Pancreas (tissue), 10 donors: Measurements from ENCODE around the gene MAP3K5. TPM values are rescaled to one million over a fixed set of nuclear protein-coding genes. Genes with fewer than 3 reads are reported as not detected.
A peak's percentile ranks its signal among the peaks of the same experiment; 100 is the strongest.

Source experiments
- ATAC-seq, 4 donors: fragments of 200-7000 bp; cut with Tn5 transposase; one replicate each; pipeline versions ENCODE4 v1.8.0 to v1.9.1; 2020; ENCODE audit warnings: mild to moderate bottlenecking in 4 of 4, moderate library complexity in 4 of 4
- DNase-seq, 6 donors: peaks; one replicate each; pipeline ENCODE4 v3.0.0-alpha.2; 2020
- FAIRE-seq: peaks from 2 replicates; lab custom pipeline; 2012; peaks lifted over from hg19 to GRCh38; lab: Jason Lieb, UNC
- H3K27ac ChIP-seq, 4 donors: fragments of 200-600 bp; sonication (generic); 1 replicate in 3 of 4; 2 replicates in 1 of 4; pipeline versions ENCODE4 v1.5.0 to v1.8.0; 2020
- H3K27me3 ChIP-seq, 4 donors: fragments of 200-600 bp; one replicate each; pipeline ENCODE4 v1.8.0; 2021
- H3K36me3 ChIP-seq, 3 donors: fragments of 200-600 bp; sonication (generic) in 1 of 3; one replicate each; pipeline versions ENCODE4 v1.5.0 to v1.8.0; 2020 to 2021
- H3K4me1 ChIP-seq, 3 donors: fragments of 200-600 bp; one replicate each; pipeline ENCODE4 v1.8.0; 2021
- H3K4me3 ChIP-seq, 4 donors: fragments of 200-600 bp; sonication (generic) in 2 of 4; one replicate each; pipeline versions ENCODE4 v1.5.0 to v1.8.0; 2020 to 2021
- H3K9me3 ChIP-seq, 4 donors: fragments of 200-600 bp; one replicate each; pipeline ENCODE4 v1.8.0; 2021
- WGBS, 2 donors: extraction: QIAGEN DNeasy Blood & Tissue Kit; methylation state at CpG; one replicate each; pipeline ENCODE4 v1.1.7; 2013; 5-methylcytosine and 5-hydroxymethylcytosine counted together
- intact Hi-C, 3 donors: fragments of 100-400 bp; cut with DNase I; formaldehyde crosslinking; loops; one replicate each; pipeline versions ENCODE4 v1.11.1 to v1.14.2; 2022
- polyA plus RNA-seq, 2 donors: library from polyadenylated mRNA; stranded (reverse); fragments of 200-250 nt; gene quantifications; one replicate each; pipeline ENCODE4 v1.2.3, GENCODE V29; 2013
- total RNA-seq, 6 donors: library from RNA; stranded (reverse); fragmentation: NEBNext Ultra II Directional in 4 of 6; extraction: Animal tissue kit (Norgen Biotek cat#: 25700) in 4 of 6; gene quantifications; one replicate each; pipeline versions ENCODE4 v1.2.1 to v1.2.4, GENCODE V29; 2021 to 2023
- TF ChIP-seq, protein P1 (sequence below), 4 donors: fragments of 200-600 bp; sonication (generic) in 3 of 4; IDR thresholded peaks; one replicate each; pipeline versions ENCODE4 v1.5.0 to v1.8.0; 2021; ENCODE audit warnings: antibody characterized with exemption in 4 of 4
- donor health status: healthy with polysubstance abuse.
- donor health status: DM: no; HTN: no; CAD: no; lungs with moderate emphysema.
- donor health status: DM: no; HTN: no; CAD: no.
- donor health status: control.
- donor health status: control.
- donor health status: Bipolar disorder and iron deficiency.
- donor health status: DM: yes; HTN: yes; CAD: no.
- donor health status: DM: no; HTN: no; CAD: no.
- donor health status: DM: no; HTN: no; CAD: no.
- donor health status: DM: yes; HTN: yes; CAD: no.

The MAP3K5 gene
- total and polyA plus RNA-seq, 8 donors, result 6.7 to 28.6 (median 19.4) TPM

DNA sequence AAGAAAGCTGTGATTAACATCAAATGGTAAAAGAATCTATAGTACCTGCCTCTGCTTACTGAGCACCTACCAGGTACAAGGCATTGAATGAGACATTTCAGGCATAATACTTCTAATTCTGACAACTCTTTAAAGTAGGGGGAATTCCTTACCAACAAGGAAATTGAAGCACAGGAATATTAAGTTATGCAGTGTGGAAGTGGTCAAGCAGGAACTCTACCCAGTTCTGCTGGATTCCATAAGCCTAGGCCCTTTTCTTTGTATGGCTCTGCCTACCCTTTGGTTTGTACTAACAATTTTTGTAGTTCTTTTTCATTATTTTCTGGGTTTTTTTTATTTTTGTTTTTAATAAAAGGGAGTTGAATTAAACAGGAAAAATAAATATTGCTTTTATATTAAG is 114.5 kb downstream of the MAP3K5 start:
- TF ChIP-seq, protein P1, sequence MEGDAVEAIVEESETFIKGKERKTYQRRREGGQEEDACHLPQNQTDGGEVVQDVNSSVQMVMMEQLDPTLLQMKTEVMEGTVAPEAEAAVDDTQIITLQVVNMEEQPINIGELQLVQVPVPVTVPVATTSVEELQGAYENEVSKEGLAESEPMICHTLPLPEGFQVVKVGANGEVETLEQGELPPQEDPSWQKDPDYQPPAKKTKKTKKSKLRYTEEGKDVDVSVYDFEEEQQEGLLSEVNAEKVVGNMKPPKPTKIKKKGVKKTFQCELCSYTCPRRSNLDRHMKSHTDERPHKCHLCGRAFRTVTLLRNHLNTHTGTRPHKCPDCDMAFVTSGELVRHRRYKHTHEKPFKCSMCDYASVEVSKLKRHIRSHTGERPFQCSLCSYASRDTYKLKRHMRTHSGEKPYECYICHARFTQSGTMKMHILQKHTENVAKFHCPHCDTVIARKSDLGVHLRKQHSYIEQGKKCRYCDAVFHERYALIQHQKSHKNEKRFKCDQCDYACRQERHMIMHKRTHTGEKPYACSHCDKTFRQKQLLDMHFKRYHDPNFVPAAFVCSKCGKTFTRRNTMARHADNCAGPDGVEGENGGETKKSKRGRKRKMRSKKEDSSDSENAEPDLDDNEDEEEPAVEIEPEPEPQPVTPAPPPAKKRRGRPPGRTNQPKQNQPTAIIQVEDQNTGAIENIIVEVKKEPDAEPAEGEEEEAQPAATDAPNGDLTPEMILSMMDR (IDR thresholded peaks at IDR 0.05), result no peak
- no peaks in the 10 kb centered on the region for H3K27me3 ChIP-seq
- peaks cover 0 to 12% (median 5%) of the 10 kb centered on the region in 3 donors for H3K4me1 ChIP-seq
- intact Hi-C loops, result no loop called here
- H3K36me3 ChIP-seq, result no peaks in the 10 kb centered on the region
- no peak for FAIRE-seq
- ATAC-seq, result peak in 3 of 4 donors; percentile 72 to 85 (median 85)
- H3K27ac ChIP-seq, result peak overlapping the region in 2 of 4 donors; percentile 17 to 37
- DNase-seq, result no peak
- H3K4me3 ChIP-seq, result no peak overlapping the region
- H3K9me3 ChIP-seq, result no peaks in the 10 kb centered on the region

DNA sequence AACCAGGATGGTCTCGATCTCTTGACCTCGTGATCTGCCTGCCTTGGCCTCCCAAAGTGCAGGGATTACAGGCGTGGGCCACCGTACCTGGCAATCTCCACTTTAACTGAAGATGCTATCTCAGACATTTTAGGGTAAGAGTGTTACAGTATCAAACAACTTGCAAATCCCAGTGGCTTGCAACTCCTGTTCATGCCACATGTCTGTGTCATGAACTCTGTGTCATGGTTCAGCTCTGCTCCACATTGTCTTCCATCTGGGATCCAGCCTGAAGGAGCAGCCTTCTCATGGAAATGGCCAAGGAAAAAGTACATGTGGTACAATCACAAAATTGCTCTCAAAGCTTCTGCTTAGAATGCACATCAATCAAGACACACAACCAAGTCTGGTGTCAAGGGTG is 114.9 kb downstream of the MAP3K5 start:
- peak in 2 of 4 donors; percentile 13 to 24 for ATAC-seq
- DNase-seq, result no peak
- H3K27ac ChIP-seq, result peak overlapping the region in 2 of 4 donors; percentile 17 to 37
- TF ChIP-seq, protein P1 (IDR thresholded peaks at IDR 0.05), result no peak
- FAIRE-seq, result no peak
- intact Hi-C loops, result no loop called here
- no peaks in the 10 kb centered on the region for H3K27me3 ChIP-seq
- H3K36me3 ChIP-seq, result no peaks in the 10 kb centered on the region
- peaks cover 0 to 9% (median 5%) of the 10 kb centered on the region in 3 donors for H3K4me1 ChIP-seq
- WGBS, 2 donors, result 99% methylated on average over 4 of the region's 4 CpGs
- no peak overlapping the region for H3K4me3 ChIP-seq
- no peaks in the 10 kb centered on the region for H3K9me3 ChIP-seq

DNA sequence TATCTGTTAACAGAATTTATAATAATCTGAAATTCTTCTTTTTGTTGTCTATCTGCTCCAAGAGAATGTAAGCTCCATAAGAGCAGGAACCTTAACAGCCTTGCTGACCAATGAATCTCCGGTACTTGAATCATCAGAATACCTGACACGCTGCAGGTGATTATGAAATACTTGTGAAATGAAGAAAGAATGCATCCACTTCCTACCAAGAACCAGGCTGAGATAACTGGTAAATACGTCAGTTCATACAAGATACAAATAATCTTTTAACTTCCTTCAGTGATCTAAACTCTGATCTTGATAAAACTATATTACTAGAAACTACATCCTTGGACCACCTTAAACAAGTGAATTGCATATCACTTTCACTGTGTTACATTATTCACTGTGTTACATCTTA is 116.2 kb downstream of the MAP3K5 start:
- H3K27ac ChIP-seq, result no peak overlapping the region
- FAIRE-seq (peak; percentile 43), ATAC-seq (peak in 2 of 4 donors; percentile 27 to 44), DNase-seq (no peak)
- no peaks in the 10 kb centered on the region for H3K9me3 ChIP-seq
- no peak overlapping the region for H3K4me3 ChIP-seq
- H3K36me3 ChIP-seq, result no peaks in the 10 kb centered on the region
- TF ChIP-seq, protein P1 (IDR thresholded peaks at IDR 0.05), result no peak
- H3K4me1 ChIP-seq, result peaks cover 0 to 9% (median 5%) of the 10 kb centered on the region in 3 donors
- intact Hi-C loops, result no loop called here
- WGBS, 2 donors, result 79 to 82% methylated on average over 3 of the region's 3 CpGs
- H3K27me3 ChIP-seq, result no peaks in the 10 kb centered on the region

GRCh38 chr6:136673571-136673970 is 118.7 kb downstream of the MAP3K5 start:
- intact Hi-C loops, result no loop called here
- no peak overlapping the region for H3K4me3 ChIP-seq
- no peaks in the 10 kb centered on the region for H3K27me3 ChIP-seq
- H3K9me3 ChIP-seq, result no peaks in the 10 kb centered on the region
- TF ChIP-seq, protein P1 (IDR thresholded peaks at IDR 0.05), result no peak
- H3K36me3 ChIP-seq, result no peaks in the 10 kb centered on the region
- DNase-seq (no peak), ATAC-seq (no peak), FAIRE-seq (no peak)
- H3K27ac ChIP-seq, result no peak overlapping the region
- peaks cover 8 to 24% (median 12%) of the 10 kb centered on the region in 3 donors for H3K4me1 ChIP-seq

- H3K9me3 ChIP-seq, result no peaks in the 10 kb centered on the region
- H3K36me3 ChIP-seq, result no peaks in the 10 kb centered on the region
- H3K27me3 ChIP-seq, result no peaks in the 10 kb centered on the region
- intact Hi-C loops, result no loop called here
- FAIRE-seq (no peak), ATAC-seq (no peak), DNase-seq (no peak)
- no peak overlapping the region for H3K27ac ChIP-seq
- H3K4me3 ChIP-seq, result no peak overlapping the region
- 88 to 95% methylated on average over 4 of the region's 4 CpGs for WGBS, 2 donors
- peaks cover 7 to 15% (median 8%) of the 10 kb centered on the region in 3 donors for H3K4me1 ChIP-seq
- TF ChIP-seq, protein P1 (IDR thresholded peaks at IDR 0.05), result no peak
Observed at GRCh38 chr6:136672144-136672543, 120.1 kb downstream of the MAP3K5 start.
